Stomach (tissue), 4 donors: ENCODE results near the gene ZNF593OS.

Experiments used
- CTCF ChIP-seq, 7 experiments: fragments of 450-650 bp in 4 of 7; fragments of 200-600 bp in 3 of 7; sonication (generic) in 3 of 7; IDR thresholded peaks; one replicate each; pipeline ENCODE4 v1.5.1; 2016 to 2019; ENCODE audit warnings: antibody characterized with exemption in 7 of 7, control low read depth in 2 of 7, mild to moderate bottlenecking in 1 of 7
- POLR2A ChIP-seq, 4 donors: fragments of 450-650 bp; IDR thresholded peaks; one replicate each; pipeline ENCODE4 v1.6.1; 2016; ENCODE audit warnings: antibody characterized with exemption in 4 of 4, control low read depth in 2 of 4, mild to moderate bottlenecking in 1 of 4, moderate library complexity in 1 of 4
- POLR2AphosphoS5 ChIP-seq, 3 donors: sonication (generic); formaldehyde crosslinking; IDR thresholded peaks; one replicate each; pipeline ENCODE4 v1.6.1; 2016; ENCODE audit warnings: antibody characterized with exemption in 3 of 3

GRCh38 chr1:26132834-26133167 lies 38.8 kb downstream of the ZNF593OS start:
- TF ChIP-seq POLR2A (IDR thresholded peaks at IDR 0.05), result no peak
- TF ChIP-seq CTCF (IDR thresholded peaks at IDR 0.05), result no peak
- no peak for TF ChIP-seq POLR2AphosphoS5 (IDR thresholded peaks at IDR 0.05)
